Fibroblast of mammary gland (primary cell): ENCODE data around the gene ABRAXAS1.

Experiments used
- DNase-seq: peaks from one replicate; pipeline ENCODE4 v3.0.0-alpha.2; 2010; ENCODE audit warnings: low read depth
- H3K4me3 ChIP-seq: 2 replicates; pipeline ENCODE4 v1.5.1; 2011; ENCODE audit warnings: low read depth, mild to moderate bottlenecking, low read length, moderate library complexity; ENCODE audit not compliant: control insufficient read depth
- TF ChIP-seq, protein P1 (sequence below): conservative IDR thresholded peaks from 2 replicates; pipeline ENCODE4 v1.5.1; 2011; ENCODE audit warnings: low read depth, low read length, inconsistent platforms; ENCODE audit not compliant: control insufficient read depth, insufficient read depth

ABRAXAS1 gene

DNA sequence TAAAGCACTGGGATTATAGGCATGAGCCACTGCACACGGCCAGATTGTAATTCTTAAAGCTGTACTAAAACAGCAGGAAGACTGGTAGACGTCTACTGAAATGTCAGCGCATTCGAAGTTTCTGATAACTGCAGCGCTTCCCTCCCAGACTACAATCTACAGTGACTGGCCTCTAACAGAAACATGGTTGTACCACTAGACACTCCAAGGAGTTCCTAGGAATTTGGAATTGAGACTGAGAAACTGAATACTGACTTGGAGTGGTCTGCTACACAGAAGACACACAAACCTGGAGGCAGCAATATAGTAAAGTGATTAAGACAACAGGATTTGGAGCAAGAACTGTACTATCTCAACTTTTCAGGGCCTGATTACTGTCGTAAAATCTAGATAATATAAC lies 30.2 kb downstream of the ABRAXAS1 start:
- H3K4me3 ChIP-seq, result peak overlapping the region; percentile 96
- TF ChIP-seq, protein P1, sequence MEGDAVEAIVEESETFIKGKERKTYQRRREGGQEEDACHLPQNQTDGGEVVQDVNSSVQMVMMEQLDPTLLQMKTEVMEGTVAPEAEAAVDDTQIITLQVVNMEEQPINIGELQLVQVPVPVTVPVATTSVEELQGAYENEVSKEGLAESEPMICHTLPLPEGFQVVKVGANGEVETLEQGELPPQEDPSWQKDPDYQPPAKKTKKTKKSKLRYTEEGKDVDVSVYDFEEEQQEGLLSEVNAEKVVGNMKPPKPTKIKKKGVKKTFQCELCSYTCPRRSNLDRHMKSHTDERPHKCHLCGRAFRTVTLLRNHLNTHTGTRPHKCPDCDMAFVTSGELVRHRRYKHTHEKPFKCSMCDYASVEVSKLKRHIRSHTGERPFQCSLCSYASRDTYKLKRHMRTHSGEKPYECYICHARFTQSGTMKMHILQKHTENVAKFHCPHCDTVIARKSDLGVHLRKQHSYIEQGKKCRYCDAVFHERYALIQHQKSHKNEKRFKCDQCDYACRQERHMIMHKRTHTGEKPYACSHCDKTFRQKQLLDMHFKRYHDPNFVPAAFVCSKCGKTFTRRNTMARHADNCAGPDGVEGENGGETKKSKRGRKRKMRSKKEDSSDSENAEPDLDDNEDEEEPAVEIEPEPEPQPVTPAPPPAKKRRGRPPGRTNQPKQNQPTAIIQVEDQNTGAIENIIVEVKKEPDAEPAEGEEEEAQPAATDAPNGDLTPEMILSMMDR, result no peak
- DNase-seq, result peak; percentile 17

DNA sequence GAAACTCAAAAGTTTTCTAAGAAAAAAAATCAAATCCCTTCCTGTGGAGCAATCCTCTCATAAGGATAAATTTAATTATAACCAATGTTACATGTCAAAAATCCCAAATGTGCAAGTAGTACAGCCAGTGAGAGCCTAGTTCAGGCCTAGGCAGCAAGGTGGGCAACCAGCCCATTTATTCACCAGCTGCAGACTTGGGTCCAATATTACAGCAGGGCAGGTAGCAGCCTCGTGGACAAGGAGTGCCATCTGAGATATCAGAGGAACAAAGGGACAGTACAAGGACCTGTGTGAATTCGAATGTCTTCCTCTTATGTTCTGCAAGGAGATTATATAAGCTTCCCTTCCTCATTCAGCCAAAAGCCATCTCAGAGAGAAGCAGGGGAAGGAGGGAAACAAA lies 35.9 kb downstream of the ABRAXAS1 start:
- H3K4me3 ChIP-seq, result no peak overlapping the region
- DNase-seq, result no peak
- TF ChIP-seq, protein P1, result no peak

DNA sequence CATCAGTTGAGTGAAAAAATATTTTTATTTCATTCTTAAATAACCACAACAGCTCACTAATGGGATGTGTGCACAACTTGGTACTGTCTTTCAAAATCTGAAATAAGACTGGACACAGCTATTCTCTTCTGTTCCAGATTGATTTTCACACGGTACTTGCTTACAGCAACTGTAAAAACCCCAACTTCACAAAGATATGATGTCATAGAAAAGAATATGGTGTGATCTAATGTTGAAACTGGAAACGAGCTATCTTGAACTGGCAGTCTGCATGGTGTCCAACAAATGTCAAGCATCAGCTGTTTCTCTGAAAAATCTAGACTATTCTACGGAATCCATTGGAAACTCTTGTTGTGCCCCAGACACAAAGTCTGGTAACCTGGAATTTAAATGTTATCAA lies 44.0 kb downstream of the ABRAXAS1 start:
- TF ChIP-seq, protein P1, result no peak
- DNase-seq, result no peak
- H3K4me3 ChIP-seq, result no peak overlapping the region

DNA sequence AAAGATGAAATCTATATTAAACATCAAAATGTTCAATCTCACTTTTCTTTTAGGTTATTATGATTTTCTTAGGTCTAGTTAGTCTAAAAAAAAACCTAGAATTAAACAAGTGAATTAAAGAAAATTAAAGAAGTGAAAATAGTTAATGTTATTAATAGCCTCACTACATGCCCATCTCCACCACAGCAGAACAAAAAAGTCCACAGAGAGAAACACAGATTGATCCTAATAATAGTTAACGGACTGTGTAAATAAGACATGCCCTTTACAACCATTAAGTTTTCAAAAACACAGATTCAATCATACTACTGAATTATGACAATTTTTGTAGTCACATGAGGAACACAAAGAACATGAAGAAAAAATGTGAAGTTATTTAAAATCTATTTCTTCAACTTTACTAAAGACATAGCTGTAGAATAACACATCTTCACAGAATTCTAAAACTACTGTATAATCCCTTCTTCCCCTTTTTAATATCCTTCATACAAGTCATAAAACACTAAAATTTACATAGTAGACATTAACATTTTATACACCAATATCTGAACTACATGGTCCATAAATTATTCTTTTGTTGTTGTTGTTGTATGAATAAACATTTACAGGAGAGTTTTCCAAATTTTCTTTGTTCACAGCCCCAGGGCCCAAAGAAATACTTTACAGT lies 44.6 kb downstream of the ABRAXAS1 start:
- DNase-seq, result no peak
- TF ChIP-seq, protein P1, result no peak
- H3K4me3 ChIP-seq, result no peak overlapping the region

DNA sequence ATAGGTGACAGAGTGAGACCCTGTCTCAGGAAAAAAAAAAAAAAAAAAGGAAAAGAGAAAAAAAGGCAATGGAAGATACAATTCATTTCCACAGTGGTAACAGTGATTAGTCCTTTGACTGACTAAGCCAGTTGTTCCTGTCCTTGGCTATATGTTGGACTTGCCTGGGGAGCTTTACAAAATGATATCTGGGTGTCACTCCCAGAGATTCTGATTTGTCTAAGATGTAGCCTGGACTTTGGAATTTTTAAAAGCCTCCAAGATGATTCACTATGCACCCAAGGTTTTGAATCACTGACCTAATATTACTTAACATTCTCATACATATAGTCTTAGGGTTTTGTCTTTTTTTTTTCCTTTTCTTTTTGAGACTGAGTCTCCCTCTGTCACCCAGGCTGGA lies 46.2 kb downstream of the ABRAXAS1 start:
- TF ChIP-seq, protein P1, result no peak
- DNase-seq, result peak; percentile 4
- no peak overlapping the region for H3K4me3 ChIP-seq

DNA sequence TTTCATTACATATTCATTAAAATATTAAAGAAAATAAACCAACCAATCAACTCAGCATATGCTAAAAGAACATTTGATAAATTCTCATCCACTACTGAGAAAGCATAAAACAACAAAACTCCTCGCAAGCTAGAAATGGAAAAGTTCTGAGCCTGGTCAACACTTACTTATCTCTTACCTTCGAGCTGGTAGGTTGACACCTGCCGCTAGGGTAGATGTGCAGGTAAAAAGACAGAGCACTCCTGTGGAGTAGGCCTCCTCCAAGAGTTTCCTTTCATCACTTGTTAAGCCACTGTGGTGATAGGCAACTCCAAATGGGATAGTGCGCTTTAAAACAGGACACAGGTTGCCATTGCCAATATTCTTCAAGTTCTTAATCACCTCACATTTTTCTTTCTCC lies 48.2 kb downstream of the ABRAXAS1 start:
- DNase-seq, result no peak
- no peak overlapping the region for H3K4me3 ChIP-seq
- TF ChIP-seq, protein P1, result no peak

DNA sequence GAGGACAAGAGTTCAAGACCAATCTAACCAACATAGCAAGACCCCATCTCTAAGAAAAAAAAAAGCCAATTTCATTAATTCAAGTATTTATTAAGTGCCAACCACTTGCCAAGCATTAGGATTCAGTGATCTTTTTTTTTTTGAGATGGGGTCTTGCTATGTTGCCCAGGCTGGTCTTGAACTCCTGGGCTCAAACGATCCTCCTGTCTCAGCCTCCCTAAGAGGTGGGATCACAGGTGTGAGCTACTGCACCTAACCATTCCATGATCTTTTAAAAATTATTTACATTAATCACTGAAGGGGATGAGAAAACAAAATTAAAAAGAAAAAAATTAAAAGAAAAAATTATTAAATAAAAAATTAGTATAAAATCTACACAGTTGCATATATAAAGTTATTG lies 53.7 kb downstream of the ABRAXAS1 start:
- no peak overlapping the region for H3K4me3 ChIP-seq
- no peak for DNase-seq
- TF ChIP-seq, protein P1, result no peak
